HG03565 (cell line): ENCODE results near the gene BBS10.
"Not testable (repeated sequence)": the region's sequence is repeated elsewhere in the genome, so short reads cannot be mapped to it uniquely, and the experiment has no call there.

Source experiments
- ATAC-seq: cut with Tn5 transposase; IDR thresholded peaks from one replicate; pipeline ENCODE4 v1.9.1; 2021; ENCODE audit warnings: mild to moderate bottlenecking, moderate library complexity; ENCODE audit not compliant: unreplicated experiment

BBS10 gene

DNA sequence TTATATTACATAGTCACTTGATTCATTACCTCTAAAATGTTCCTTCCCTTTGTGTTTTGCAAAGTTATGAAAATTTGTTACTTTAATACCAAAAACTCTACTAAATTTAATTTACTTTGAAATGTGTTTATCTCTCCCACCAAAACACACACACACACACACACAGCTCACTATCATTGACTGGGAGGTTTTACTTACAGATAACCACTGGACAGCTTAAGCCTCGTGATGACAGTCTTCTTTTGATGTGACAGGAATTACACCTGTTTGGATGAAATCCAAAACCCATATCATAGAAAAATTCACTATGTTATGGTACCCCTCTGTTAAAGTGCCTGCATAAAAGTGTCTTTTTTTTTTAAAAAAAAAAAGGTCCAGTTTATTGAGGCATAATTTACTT, 15.6 kb downstream of the BBS10 start:
- no peak for ATAC-seq

DNA sequence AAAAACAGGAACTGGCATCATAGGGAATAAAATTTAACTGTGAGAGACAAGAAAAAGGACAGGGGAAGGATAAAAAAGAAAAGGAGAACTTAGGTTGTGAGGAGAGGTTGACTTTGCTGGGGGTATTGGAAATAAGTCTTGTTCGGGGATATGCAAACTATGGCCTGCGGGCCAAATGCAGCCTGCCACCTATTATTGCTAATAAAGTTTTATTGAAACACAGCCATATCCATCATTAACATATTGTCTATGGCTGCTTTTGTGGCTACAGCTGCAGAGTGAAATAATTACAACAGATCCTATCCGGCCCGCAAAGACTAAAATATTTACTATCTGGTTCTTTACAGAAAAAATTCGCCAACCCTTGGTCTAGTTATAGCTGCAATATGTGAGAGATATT, 18.6 kb downstream of the BBS10 start:
- no peak for ATAC-seq

DNA sequence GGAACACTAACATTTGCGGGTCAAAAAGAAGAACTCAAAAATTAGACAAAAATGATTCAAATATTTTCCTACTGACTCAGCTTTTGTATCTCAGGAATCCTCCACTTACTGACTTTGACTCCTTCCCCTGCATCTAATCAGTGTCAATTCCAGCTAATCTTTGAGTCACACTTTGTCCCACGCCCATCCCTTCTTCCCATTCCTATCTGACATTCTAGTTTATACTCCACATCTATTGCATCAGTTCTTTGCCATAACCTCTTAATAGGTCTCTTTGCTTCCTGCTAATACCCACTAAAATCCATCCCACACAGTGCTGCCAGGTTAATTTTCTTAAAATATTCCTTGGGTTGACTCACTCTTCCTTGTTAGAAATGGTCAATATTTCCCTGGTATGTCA, 19.1 kb downstream of the BBS10 start:
- ATAC-seq = no peak

DNA sequence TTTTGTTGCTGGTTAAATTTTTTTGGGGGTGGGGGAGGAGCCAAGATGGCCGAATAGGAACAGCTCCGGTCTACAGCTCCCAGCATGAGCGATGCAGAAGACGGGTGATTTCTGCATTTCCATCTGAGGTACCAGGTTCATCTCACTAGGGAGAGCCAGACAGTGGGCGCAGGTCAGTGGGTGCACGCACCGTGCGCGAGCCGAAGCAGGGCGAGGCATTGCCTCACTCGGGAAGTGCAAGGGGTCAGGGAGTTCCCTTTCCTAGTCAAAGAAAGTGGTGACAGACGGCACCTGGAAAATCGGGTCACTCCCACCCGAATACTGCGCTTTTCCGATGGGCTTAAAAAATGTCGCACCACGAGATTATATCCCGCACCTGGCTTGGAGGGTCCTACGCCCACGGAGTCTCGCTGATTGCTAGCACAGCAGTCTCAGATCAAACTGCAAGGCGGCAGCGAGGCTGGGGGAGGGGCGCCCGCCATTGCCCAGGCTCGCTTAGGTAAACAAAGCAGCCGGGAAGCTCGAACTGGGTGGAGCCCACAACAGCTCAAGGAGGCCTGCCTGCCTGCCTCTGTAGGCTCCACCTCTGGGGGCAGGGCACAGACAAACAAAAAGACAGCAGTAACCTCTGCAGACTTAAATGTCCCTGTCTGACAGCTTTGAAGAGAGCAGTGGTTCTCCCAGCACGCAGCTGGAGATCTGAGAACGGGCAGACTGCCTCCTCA, 28.5 kb downstream of the BBS10 start:
- ATAC-seq = not testable (repeated sequence)

DNA sequence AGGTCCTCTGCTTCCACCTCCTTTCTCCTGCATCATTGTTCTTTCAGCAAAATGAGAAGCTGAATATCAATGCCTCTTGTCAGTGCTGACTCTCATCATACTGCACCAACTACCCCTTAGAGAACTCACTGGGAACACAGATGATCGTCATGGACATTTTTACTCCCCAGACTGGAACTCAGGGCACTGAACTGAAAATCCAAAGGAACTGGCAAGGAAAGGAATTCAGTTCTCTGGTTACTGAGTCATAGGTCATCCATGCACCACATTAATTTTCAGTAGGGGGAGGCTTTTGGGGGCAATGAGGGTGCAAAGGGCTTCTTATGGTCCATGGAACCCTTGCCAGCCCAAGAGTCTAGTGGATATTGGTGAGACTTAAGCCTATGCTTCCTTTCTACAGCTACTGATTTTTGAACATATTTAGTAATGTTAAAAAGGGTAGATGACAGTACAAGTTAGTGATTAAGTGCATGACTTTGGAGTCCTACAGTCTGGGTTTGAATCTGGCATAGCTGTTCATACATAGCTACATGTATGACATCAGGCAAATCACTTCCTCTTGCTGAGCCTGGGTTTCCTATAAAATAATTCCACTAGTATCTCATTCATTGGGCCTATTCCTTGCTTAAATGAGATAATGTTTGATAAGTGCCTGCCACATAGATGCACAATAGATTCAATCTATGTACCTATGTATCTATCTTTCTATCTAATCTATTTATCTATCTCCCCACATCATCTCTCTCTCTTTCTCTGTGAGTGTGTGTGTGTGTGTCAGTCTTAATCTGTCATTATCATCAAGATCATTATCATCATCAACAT, 29.2 kb downstream of the BBS10 start:
- ATAC-seq = no peak

DNA sequence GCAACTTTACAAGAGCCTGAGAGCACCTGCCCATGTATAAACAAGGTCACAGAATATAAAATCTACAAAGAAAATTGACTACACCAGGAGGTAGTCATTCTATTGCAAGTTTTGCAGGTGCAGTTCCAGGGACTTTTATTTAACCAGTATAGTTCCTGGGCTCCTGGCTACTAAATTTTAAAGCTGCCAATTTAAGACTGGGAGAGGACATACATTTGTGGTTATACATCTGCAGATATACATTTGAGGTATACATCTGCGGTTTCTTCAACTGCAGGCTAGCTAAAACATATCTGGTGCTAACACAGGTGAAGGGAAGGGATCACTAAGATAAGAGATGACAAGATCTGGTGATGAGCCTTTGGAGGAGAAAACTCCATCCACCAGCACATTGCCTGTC, 30.2 kb downstream of the BBS10 start:
- ATAC-seq = no peak

DNA sequence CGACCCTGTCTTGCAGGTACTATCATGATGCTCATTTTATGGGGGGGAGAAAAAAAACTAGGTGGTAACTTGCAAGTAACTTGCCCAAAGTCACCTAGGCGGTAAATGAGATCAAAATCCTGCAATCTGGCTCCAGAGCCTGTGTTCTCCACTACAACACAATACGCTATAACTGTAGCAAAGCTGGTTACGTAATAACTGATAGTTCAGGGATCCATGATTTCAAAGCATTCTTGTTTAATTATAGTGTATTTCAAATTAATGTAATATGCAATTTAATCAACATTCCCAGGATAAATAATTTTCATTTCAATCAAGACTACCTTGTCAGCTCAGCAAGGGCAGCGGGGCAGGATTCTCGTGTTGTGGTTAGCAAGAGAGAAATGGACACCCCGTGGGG, 31.7 kb downstream of the BBS10 start:
- no peak for ATAC-seq

DNA sequence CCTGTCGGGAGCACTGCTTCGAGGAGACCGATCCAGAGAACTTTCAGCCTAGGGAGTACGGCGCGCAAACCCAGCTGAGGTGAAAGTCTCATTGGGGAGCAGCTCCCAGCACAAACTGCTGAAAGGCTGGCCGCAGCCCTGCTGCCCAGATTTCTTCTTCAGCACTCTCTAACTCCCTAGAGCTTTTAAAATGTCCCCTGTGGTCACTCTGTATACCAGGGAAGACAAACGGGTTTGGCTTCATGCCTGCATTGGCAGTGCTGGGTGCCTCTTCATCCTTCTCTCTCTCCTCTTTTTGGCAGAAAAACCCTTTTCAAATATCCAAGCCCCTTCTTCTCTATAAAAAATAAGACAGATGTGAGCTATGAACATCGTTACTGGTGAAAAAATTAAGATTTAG, 34.9 kb downstream of the BBS10 start:
- no peak for ATAC-seq

DNA sequence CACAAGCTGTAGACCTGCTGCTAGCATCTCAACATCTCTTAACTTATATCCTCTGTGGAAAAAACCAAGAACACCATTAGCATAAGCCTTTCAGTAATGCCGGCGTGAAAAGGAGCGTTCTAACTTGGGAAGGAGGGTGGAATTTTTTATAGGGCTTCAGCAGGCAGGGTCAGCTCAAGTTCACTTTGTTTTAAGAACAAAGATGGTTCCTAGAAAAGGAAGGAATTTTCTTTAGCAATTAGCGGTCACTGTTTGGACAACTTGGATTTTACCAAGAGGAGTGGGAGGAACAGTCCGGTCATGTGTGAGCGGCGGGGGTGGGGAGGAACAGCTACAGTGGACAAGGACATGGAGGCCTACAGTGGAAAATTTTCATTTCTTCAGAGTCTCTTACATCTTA, 35.9 kb downstream of the BBS10 start:
- ATAC-seq = no peak

DNA sequence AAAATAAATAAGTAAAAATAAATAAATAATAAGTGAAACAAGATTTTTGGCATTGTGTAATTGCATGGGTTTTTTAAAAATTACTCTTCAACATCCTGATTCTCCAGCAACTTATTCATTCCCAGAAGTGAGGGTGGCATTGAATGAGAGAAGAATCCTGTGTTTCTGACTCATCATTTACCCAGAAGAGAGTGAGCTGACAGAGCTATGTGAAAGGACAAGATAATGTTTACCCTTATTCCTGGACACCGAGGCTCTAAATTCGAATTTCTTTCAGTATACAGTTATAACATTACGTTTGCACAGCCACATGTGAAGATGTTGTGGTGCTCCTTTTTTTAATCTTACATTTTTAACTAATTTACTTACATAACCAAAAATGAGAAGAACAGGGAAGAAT, 36.4 kb downstream of the BBS10 start:
- ATAC-seq = no peak

DNA sequence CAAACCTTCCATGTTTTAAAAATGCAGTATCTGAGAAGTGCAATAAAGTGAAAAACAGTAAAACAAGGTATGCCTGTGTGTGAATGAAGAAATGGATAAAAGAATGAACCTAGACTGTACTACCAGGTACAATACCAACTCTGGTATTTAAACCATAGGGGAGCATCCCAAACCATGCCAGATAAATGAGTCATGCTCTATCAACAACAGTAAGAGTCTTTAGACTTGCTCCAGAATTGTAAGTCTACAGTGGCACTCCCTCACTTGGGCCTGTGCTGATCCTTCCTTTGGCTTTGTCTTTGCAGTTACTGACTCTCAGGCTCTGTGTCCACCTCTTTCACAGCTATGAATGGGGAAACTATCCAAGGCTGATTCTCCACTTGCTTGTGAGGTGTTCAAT, 38.1 kb downstream of the BBS10 start:
- no peak for ATAC-seq

DNA sequence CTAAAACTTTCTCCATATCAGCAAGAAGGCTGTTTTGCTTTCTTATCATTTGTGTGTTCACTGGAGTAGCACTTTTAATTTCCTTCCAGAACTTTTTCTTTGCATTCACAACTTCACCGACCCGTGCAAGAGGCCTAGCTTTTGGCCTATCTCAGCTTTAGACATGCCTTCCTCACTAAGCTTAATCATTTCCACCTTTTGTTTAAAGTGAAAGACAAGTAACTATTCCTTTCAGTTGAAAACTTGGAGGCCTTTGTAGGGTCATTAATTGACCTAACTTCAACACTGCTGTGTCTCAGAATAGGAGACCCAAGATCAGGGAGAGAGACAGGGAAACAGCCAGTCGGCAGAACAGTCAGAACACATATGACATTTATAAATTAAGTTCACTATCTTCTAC, 39.3 kb downstream of the BBS10 start:
- ATAC-seq = no peak

DNA sequence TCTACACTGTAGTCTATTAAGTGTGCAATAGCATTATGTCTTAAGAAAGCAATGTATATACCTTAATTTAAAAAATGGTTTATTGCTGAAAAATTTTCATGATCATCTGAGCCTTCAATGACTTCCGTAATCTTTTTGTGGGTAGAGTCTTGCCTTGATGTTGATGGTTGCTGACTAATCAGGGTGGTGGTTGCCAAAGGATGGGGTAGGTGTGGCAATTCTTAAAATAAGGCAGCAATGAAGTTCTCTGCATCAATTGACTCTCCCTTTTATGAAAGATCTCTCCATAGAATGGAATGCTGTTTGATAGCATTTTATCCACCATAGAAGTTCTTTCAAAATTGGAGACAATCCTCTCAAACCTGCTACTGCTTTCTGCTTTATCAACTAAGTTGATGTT, 41.1 kb downstream of the BBS10 start:
- ATAC-seq = no peak

DNA sequence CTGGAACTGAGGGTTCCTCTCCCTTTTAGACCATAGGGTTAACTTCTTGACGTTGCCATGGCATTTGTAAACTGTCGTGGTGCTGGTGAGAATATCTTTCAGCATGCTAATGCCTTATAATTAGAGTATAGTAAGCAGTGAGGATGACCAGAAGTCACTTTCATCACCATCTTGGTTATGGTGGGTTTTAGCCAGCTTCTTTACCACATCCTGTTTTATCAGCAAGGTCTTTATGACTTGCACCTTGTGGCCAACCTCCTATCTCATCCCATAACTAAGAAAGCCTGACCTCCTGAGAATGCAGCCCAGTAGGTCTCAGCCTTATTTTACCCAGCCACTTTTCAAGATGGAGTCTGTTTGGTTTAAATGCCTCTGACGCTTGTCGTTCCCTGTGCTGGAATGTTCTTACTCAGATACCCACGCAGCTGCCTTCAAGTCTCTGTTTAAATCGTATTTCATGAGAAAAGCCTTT, 44.2 kb downstream of the BBS10 start:
- no peak for ATAC-seq

DNA sequence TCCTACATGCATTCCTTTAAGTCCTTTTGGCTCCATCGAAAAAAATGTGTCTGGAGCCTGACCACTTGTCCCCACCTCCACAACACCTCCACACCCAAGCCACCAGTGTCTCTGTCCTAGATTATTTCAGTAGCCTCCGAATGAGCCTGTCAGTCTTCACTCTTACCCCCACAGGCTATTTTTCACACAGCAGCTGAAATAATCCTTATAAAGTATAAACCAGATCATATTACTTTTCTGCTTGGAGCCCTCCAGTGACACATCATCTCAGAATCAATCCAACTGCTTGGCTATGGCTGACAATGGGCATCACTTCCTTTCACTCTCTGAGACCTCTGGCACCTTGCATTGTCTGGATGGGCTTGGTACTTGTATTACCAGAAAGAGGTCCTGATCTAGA, 44.9 kb downstream of the BBS10 start:
- no peak for ATAC-seq

DNA sequence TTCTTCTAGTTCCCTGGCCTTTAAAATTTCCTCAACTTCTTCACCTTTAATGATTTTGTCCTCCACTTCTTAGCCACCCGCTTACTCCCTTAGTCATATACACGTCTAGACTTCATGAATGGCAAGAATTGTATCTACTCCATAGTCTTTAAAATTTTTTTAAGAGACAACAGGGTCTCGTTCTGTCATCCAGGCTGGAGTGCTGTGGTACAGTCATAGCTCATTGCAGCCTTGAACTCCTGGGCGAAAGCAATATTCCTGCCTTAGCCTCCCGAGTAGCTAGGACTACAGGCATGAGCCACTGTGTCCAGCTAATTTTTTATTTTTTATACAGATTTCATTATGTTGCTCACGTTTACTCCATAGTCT, 47.9 kb downstream of the BBS10 start:
- ATAC-seq = no peak

DNA sequence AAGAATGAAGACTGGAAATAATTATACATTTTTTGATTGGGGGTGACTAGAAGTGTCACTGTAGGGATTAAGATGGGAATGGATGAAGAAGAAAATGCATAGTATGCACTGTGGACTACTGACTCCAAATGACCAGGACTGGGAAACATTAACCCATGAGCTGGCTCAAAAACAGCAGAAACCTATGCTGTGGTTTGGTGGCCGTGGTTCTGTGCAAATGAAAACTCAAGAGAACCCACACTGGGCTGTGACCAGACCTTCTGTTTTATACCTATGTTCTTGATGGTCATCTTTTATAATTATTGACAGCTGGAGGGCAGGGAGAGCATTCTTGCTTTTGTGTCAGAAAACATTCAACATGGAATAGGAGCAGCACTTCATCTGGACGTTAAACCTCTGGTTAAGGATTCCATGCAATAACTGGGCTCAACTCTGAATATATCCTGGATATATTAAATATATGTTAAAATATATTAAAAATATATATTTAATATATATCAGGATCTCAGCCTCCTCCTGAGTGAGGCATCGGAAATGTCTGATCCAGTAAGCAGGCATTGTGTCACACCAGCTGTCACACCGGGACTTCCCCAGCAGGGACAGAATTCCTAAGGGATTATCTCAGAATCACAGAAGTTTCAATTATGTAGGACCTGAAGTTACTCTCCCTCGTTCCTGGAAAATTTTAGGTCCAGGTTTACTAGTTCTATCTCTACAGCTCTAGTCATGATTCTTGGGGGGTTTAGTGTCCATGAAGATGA, 48.5 kb downstream of the BBS10 start:
- ATAC-seq = no peak
